Sigmoid colon (tissue), 4 donors: ENCODE data around the gene IL22RA2.

Experiments used
- POLR2A ChIP-seq, 2 donors: fragments of 450-650 bp; IDR thresholded peaks; one replicate each; pipeline ENCODE4 v1.6.1; 2016; ENCODE audit warnings: antibody characterized with exemption in 2 of 2, mild to moderate bottlenecking in 2 of 2, moderate library complexity in 2 of 2
- POLR2AphosphoS5 ChIP-seq, 4 donors: sonication (generic); formaldehyde crosslinking; IDR thresholded peaks; one replicate each; pipeline ENCODE4 v1.6.1; 2017; ENCODE audit warnings: antibody characterized with exemption in 4 of 4

DNA sequence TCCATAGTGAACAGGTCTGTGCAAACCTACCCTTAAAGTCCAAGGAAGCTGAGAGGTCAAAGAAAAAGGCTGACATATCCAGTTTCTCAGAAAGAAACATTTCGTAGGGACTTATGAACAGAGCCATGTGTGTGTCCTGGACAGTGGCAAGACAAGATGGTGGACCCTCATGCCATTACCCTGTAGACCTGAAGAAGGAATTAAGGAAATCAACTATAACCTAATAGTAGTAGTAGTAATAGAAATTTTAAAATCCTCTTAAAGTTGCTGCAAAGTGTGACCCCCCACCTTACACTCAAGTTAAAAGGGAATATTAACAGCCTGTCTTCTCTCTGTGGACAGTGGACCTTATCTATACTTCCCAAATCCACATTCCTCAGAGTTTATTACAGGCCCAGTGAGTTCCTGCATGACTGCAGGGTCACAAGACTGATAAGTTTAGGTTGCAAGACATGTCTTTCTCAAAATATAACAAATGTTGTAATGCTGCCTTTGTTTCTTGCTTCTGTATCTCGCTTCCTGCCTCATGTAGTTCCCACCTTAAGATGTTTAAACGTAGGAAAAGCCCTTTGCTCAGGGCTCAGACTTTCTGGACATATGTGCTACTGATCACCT lies 10.6 kb downstream of the IL22RA2 start:
- TF ChIP-seq POLR2A (IDR thresholded peaks at IDR 0.05), result no peak
- TF ChIP-seq POLR2AphosphoS5 (IDR thresholded peaks at IDR 0.05), result no peak
